Uterus (tissue), 4 donors: ENCODE data around the gene IFITM5. TPM values are rescaled to one million over a fixed set of nuclear protein-coding genes. Genes with fewer than 3 reads are reported as not detected.
A peak's percentile ranks its signal among the peaks of the same experiment; 100 is the strongest.

Experiments used
- DNase-seq, 2 donors: peaks; one replicate each; pipeline ENCODE4 v3.0.0-alpha.2; 2019 to 2020
- H3K27ac ChIP-seq, 2 donors: fragments of 200-600 bp; sonication (generic); 1 replicate in 1 of 2; 2 replicates in 1 of 2; pipeline ENCODE4 v1.5.1; 2016 to 2018
- H3K27me3 ChIP-seq, 2 donors: fragments of 200-600 bp; sonication (generic); one replicate each; pipeline ENCODE4 v1.5.1; 2018 to 2019; ENCODE audit warnings: control low read depth in 1 of 2
- H3K36me3 ChIP-seq, 2 donors: fragments of 200-600 bp; sonication (generic); one replicate each; pipeline ENCODE4 v1.5.1; 2019; ENCODE audit warnings: control low read depth in 1 of 2
- H3K4me1 ChIP-seq, 2 donors: fragments of 200-600 bp; sonication (generic); one replicate each; pipeline ENCODE4 v1.5.1; 2018 to 2019; ENCODE audit warnings: control low read depth in 1 of 2
- H3K4me3 ChIP-seq, 2 donors: fragments of 200-600 bp; sonication (generic); 1 replicate in 1 of 2; 2 replicates in 1 of 2; pipeline ENCODE4 v1.5.1; 2018 to 2019; ENCODE audit warnings: mild to moderate bottlenecking in 1 of 2
- H3K9me3 ChIP-seq, 2 donors: fragments of 200-600 bp; sonication (generic); one replicate each; pipeline ENCODE4 v1.5.1; 2019; ENCODE audit warnings: control low read depth in 1 of 2
- CTCF ChIP-seq, 4 experiments: fragments of 200-600 bp in 2 of 4; fragments of 450-650 bp in 2 of 4; sonication (generic) in 2 of 4; IDR thresholded peaks; one replicate each; pipeline ENCODE4 v1.5.1; 2016 to 2019; ENCODE audit warnings: antibody characterized with exemption in 4 of 4, mild to moderate bottlenecking in 2 of 4, moderate library complexity in 1 of 4
- POLR2A ChIP-seq, 2 donors: fragments of 450-650 bp; IDR thresholded peaks; one replicate each; pipeline ENCODE4 v1.6.1; 2016; ENCODE audit warnings: antibody characterized with exemption in 2 of 2, mild to moderate bottlenecking in 1 of 2, moderate library complexity in 1 of 2
- intact Hi-C: fragments of 100-400 bp; cut with DNase I; formaldehyde crosslinking; loops from one replicate; pipeline ENCODE4 v1.15.1; 2023; ENCODE audit warnings: low total_unique reads
- total RNA-seq, 4 donors: library from RNA; depleted of rRNA in 3 of 4; stranded (reverse); fragments of >200 nt in 3 of 4; gene quantifications; one replicate each; pipeline versions ENCODE4 v1.1.0 to v1.2.4, GENCODE V29; 2014 to 2023
- donor health status: DM: yes; HTN: yes; CAD: no.

IFITM5 gene
- total RNA-seq, 4 donors from 2014 or later: not detected

GRCh38 chr11:291281-292210, 7.8 kb downstream of the IFITM5 start:
- Histone ChIP-seq H3K27ac (no peak overlapping the region), H3K4me1 (peaks cover 0 to 6% of the 10 kb centered on the region in 2 donors), H3K9me3 (no peaks in the 10 kb centered on the region), H3K36me3 (no peaks in the 10 kb centered on the region), H3K4me3 (no peak overlapping the region), H3K27me3 (no peaks in the 10 kb centered on the region)
- no peak for DNase-seq
- intact Hi-C loops: loop anchor here (5.0 kb wide), 1 partner anchor 76 kb away; the partner anchor contains the start of gene B4GALNT4
- TF ChIP-seq POLR2A (IDR thresholded peaks at IDR 0.05) (no peak), CTCF (IDR thresholded peaks at IDR 0.05) (no peak)

GRCh38 chr11:290621-291231, 8.6 kb downstream of the IFITM5 start:
- intact Hi-C loops: loop anchor here (5.0 kb wide), 1 partner anchor 77 kb away; the partner anchor contains the start of gene B4GALNT4
- DNase-seq: peak in 1 of 2 donors; percentile 11
- no peak for TF ChIP-seq POLR2A (IDR thresholded peaks at IDR 0.05)
- TF ChIP-seq CTCF (IDR thresholded peaks at IDR 0.05): no peak
- no peak overlapping the region for H3K27ac ChIP-seq
- H3K27me3 ChIP-seq: no peaks in the 10 kb centered on the region
- no peak overlapping the region for H3K4me3 ChIP-seq
- no peaks in the 10 kb centered on the region for H3K9me3 ChIP-seq
- H3K4me1 ChIP-seq: peaks cover 0 to 6% of the 10 kb centered on the region in 2 donors
- no peaks in the 10 kb centered on the region for H3K36me3 ChIP-seq

DNA sequence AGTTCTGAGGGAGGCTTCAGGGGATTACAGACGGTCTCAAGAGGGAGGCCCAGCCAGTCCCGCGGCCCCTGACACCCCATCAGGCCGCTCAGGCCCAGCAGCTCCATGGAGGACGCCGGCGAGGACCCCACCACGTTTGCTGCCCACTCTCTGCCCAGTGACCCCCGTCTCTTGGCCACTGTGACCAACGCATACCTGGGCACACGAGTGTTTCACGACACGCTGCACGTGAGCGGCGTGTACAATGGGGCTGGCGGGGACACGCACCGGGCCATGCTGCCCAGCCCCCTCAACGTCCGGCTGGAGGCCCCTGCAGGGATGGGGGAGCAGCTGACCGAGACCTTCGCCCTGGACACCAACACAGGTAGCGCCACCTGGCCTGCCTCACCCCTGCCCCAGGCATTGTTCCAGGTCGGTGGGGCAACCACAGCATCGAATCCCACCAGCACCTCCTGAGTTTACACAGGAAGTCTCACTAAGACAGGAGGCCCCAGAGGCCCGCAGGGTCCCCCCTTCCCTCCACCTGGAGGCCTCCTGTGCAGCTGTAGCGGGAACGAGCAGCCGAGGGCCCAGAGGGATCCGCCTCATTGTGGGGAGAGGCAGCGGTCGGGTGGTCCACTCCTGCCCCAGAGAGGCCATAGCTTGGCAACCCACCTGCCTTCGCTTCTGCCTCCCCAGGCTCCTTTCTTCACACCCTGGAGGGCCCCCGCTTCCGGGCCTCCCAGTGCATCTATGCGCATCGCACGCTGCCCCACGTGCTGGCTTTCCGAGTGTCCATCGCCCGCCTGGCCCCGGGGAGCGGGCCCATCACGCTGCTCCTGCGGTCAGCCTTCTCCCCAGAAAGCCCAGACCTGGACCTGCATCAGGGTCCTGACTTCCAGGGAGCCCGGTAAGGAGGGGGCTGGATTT, 9.4 kb downstream of the IFITM5 start:
- Histone ChIP-seq H3K27ac (peak overlapping the region in 1 of 2 donors; percentile 61), H3K27me3 (no peaks in the 10 kb centered on the region), H3K36me3 (no peaks in the 10 kb centered on the region), H3K9me3 (no peaks in the 10 kb centered on the region), H3K4me1 (peaks cover 0 to 6% of the 10 kb centered on the region in 2 donors), H3K4me3 (peak overlapping the region in 1 of 2 donors; percentile 29)
- DNase-seq: peak; percentile 16
- intact Hi-C loops: loop anchor here (5.0 kb wide), 1 partner anchor 77 kb away; the partner anchor contains the start of gene B4GALNT4
- no peak for TF ChIP-seq CTCF (IDR thresholded peaks at IDR 0.05)
- no peak for TF ChIP-seq POLR2A (IDR thresholded peaks at IDR 0.05)

DNA sequence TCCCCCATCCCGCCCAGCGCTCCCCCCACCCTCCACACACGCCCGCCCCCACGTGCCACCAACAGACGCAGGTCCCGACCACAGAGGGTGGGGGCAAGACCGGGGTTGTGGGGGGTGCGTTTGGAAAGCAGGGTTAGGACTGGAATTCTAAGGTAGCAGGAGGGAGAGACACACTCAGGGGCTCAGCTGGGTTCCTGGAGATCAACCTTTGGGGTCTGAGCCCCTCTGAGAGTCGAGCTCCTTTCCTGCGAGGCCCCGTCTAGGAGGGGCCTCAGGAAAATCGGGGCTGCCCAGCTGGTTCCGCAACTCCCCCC, 10.0 kb downstream of the IFITM5 start:
- peak; percentile 15 to 18 for DNase-seq
- peak overlapping the region; percentile 57 to 61 for H3K27ac ChIP-seq

More for the DNA sequence above, 10.0 kb downstream of the IFITM5 start:
- no peak for TF ChIP-seq POLR2A (IDR thresholded peaks at IDR 0.05)
- TF ChIP-seq CTCF (IDR thresholded peaks at IDR 0.05): no peak
- intact Hi-C loops: no loop called here
- Histone ChIP-seq H3K9me3 (no peaks in the 10 kb centered on the region), H3K4me1 (peaks cover 0 to 6% of the 10 kb centered on the region in 2 donors), H3K36me3 (no peaks in the 10 kb centered on the region), H3K27me3 (peaks cover 0 to 4% of the 10 kb centered on the region in 2 donors), H3K4me3 (peak overlapping the region; percentile 29 to 62)
